HepG2 (cell line): Measurements from ENCODE around the gene ACSL5. TPM values are rescaled to one million over a fixed set of nuclear protein-coding genes. Genes with fewer than 3 reads are reported as not detected.

Experiments used
- AHDC1 ChIP-seq: sonication (generic); formaldehyde crosslinking; IDR thresholded peaks from 2 replicates; pipeline ENCODE4 v1.5.1; 2020; ENCODE audit warnings: mild to moderate bottlenecking, missing genetic modification reagents, borderline replicate concordance
- AHR ChIP-seq: IDR thresholded peaks from 2 replicates; pipeline ENCODE4 v1.6.1; 2018; ENCODE audit warnings: missing genetic modification reagents, missing compliant biosample characterization
- ELF4 ChIP-seq: sonication (generic); formaldehyde crosslinking; IDR thresholded peaks from 2 replicates; pipeline ENCODE4 v1.5.0; 2020; ENCODE audit warnings: missing genetic modification reagents, mild to moderate bottlenecking, moderate library complexity, borderline replicate concordance
- FOXK1 ChIP-seq: sonication (generic); formaldehyde crosslinking; IDR thresholded peaks from 2 replicates; pipeline ENCODE4 v1.4.0; 2020; ENCODE audit warnings: low read depth, missing genetic modification reagents, borderline replicate concordance
- HMG20A ChIP-seq: IDR thresholded peaks from 2 replicates; pipeline ENCODE4 v1.6.1; 2016; ENCODE audit warnings: borderline replicate concordance
- HOXA5 ChIP-seq: sonication (generic); formaldehyde crosslinking; IDR thresholded peaks from 2 replicates; pipeline ENCODE4 v1.4.0; 2020; ENCODE audit warnings: missing genetic modification reagents
- KLF12 ChIP-seq: sonication (generic); formaldehyde crosslinking; IDR thresholded peaks from 2 replicates; pipeline ENCODE4 v1.4.0; 2020; ENCODE audit warnings: missing genetic modification reagents, borderline replicate concordance
- KLF15 ChIP-seq: sonication (generic); formaldehyde crosslinking; IDR thresholded peaks from 2 replicates; pipeline ENCODE4 v1.8.1; 2023; ENCODE audit warnings: borderline replicate concordance, mild to moderate bottlenecking, inconsistent platforms, missing genetic modification reagents, mixed read lengths
- PHF21A ChIP-seq: sonication (generic); formaldehyde crosslinking; IDR thresholded peaks from 2 replicates; pipeline ENCODE4 v1.5.0; 2020; ENCODE audit warnings: mild to moderate bottlenecking, missing genetic modification reagents
- PHF8 ChIP-seq: sonication (generic); formaldehyde crosslinking; IDR thresholded peaks from 2 replicates; pipeline ENCODE4 v1.5.0; 2020; ENCODE audit warnings: missing genetic modification reagents
- RAD51 ChIP-seq: fragments of 450-650 bp; IDR thresholded peaks from 2 replicates; pipeline ENCODE4 v1.6.1; 2016; ENCODE audit warnings: borderline replicate concordance
- SALL1 ChIP-seq: sonication (generic); formaldehyde crosslinking; IDR thresholded peaks from 2 replicates; pipeline ENCODE4 v1.8.0; 2022; ENCODE audit warnings: mild to moderate bottlenecking, missing genetic modification reagents
- SIX1 ChIP-seq: sonication (generic); formaldehyde crosslinking; IDR thresholded peaks from 2 replicates; pipeline ENCODE4 v1.4.0; 2020; ENCODE audit warnings: missing genetic modification reagents, borderline replicate concordance
- STAT5B ChIP-seq: sonication (generic); formaldehyde crosslinking; IDR thresholded peaks from 2 replicates; pipeline ENCODE4 v1.4.0; 2020; ENCODE audit warnings: missing genetic modification reagents
- TCF7 ChIP-seq: sonication (generic); IDR thresholded peaks from 2 replicates; pipeline ENCODE4 v1.6.1; 2016; ENCODE audit warnings: antibody characterized with exemption, low read depth
- THYN1 ChIP-seq: sonication (generic); formaldehyde crosslinking; IDR thresholded peaks from 2 replicates; pipeline ENCODE4 v1.8.1; 2023; ENCODE audit warnings: low read depth, mild to moderate bottlenecking, moderate library complexity, missing genetic modification reagents, borderline replicate concordance
- ZFX ChIP-seq: sonication (generic); formaldehyde crosslinking; IDR thresholded peaks from 2 replicates; pipeline ENCODE4 v1.4.0; 2020; ENCODE audit warnings: mild to moderate bottlenecking, low read depth, missing genetic modification reagents, moderate library complexity
- ZNF136 ChIP-seq: sonication (generic); formaldehyde crosslinking; IDR thresholded peaks from 2 replicates; pipeline ENCODE4 v1.8.1; 2022; ENCODE audit warnings: low read depth, mild to moderate bottlenecking, moderate library complexity, missing genetic modification reagents
- ZNF20 ChIP-seq: sonication (generic); formaldehyde crosslinking; IDR thresholded peaks from 2 replicates; pipeline ENCODE4 v1.4.0; 2020; ENCODE audit warnings: mild to moderate bottlenecking, moderate library complexity, missing genetic modification reagents
- ZNF460 ChIP-seq: sonication (generic); formaldehyde crosslinking; IDR thresholded peaks from 2 replicates; pipeline ENCODE4 v1.5.1; 2020; ENCODE audit warnings: missing genetic modification reagents, mild to moderate bottlenecking, borderline replicate concordance
- polyA plus RNA-seq, 8 experiments: library from polyadenylated mRNA; depleted of rRNA in 3 of 8; stranded (reverse) in 7 of 8; unstranded in 1 of 8; fragments of >200 nt; fragmentation: Illumina TruSeq in 4 of 8; extraction: Trizol in 4 of 8; gene quantifications; 2 replicates each; pipeline versions ENCODE4 v1.2.1 to v1.2.3, GENCODE V29; 2011 to 2016; ENCODE audit warnings: low read depth in 4 of 8, missing spikeins in 1 of 8, mixed read lengths in 1 of 8; ENCODE audit not compliant: insufficient read depth in 1 of 8
- total RNA-seq, 5 experiments: library from RNA; depleted of rRNA; stranded (reverse); fragments of >200 nt; fragmentation: Illumina TruSeq; extraction: Trizol; gene quantifications; 2 replicates each; pipeline ENCODE4 v1.2.3, GENCODE V29; 2016; ENCODE audit warnings: low read depth in 1 of 5
- TF ChIP-seq, protein P1 (sequence below), 2 experiments: sonication (generic) in 1 of 2; formaldehyde crosslinking in 1 of 2; IDR thresholded peaks; 2 replicates each; pipeline versions ENCODE4 v1.4.0 to v1.6.1; 2016 to 2020; ENCODE audit warnings: borderline replicate concordance in 1 of 2, low read depth in 1 of 2, mild to moderate bottlenecking in 1 of 2, missing genetic modification reagents in 1 of 2

Gene ACSL5
- total and polyA plus RNA-seq, 2 of the 13 experiments (the other 11 are each of a cell fraction or from before 2014, with no cell fraction given), result 56.4 to 82.5 TPM

- no peak for TF ChIP-seq AHDC1
- TF ChIP-seq FOXK1 (CRISPR knock-in tag), result no peak
- TF ChIP-seq KLF15 (CRISPR knock-in tag), result no peak
- no peak for TF ChIP-seq ZNF460
- TF ChIP-seq ZNF136 (CRISPR knock-in tag), result no peak
- TF ChIP-seq SIX1 (CRISPR knock-in tag), result peak; percentile 19; the same call in 1 of the 2 replicates
- no peak for TF ChIP-seq SALL1 (CRISPR knock-in tag)
- TF ChIP-seq AHR (CRISPR knock-in tag), result no peak
- TF ChIP-seq KLF12 (CRISPR knock-in tag), result no peak
- no peak for TF ChIP-seq ZFX (CRISPR knock-in tag)
- TF ChIP-seq PHF8 (CRISPR knock-in tag), result no peak
- 0 out of 2 replicates have a peak, but pooled peaks have one; percentile 22 for TF ChIP-seq PHF21A (CRISPR knock-in tag)
- no peak for TF ChIP-seq RAD51
- TF ChIP-seq THYN1 (CRISPR knock-in tag), result no peak
- TF ChIP-seq TCF7, result peak; percentile 66
- TF ChIP-seq, protein P1, sequence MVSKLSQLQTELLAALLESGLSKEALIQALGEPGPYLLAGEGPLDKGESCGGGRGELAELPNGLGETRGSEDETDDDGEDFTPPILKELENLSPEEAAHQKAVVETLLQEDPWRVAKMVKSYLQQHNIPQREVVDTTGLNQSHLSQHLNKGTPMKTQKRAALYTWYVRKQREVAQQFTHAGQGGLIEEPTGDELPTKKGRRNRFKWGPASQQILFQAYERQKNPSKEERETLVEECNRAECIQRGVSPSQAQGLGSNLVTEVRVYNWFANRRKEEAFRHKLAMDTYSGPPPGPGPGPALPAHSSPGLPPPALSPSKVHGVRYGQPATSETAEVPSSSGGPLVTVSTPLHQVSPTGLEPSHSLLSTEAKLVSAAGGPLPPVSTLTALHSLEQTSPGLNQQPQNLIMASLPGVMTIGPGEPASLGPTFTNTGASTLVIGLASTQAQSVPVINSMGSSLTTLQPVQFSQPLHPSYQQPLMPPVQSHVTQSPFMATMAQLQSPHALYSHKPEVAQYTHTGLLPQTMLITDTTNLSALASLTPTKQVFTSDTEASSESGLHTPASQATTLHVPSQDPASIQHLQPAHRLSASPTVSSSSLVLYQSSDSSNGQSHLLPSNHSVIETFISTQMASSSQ (IDR thresholded peaks at IDR 0.05; ENCODE audit: low read depth), result no peak
- TF ChIP-seq, protein P1 (CRISPR knock-in tag; IDR thresholded peaks at IDR 0.05; ENCODE audit: borderline replicate concordance), result peak; percentile 43; the same call in 1 of the 2 replicates
- TF ChIP-seq HMG20A (CRISPR knock-in tag), result peak; percentile 54
- no peak for TF ChIP-seq HOXA5 (CRISPR knock-in tag)
- TF ChIP-seq STAT5B, result no peak
- TF ChIP-seq ZNF20 (CRISPR knock-in tag), result no peak
- TF ChIP-seq ELF4 (CRISPR knock-in tag), result no peak
Observed at GRCh38 chr10:112332509-112333228, 41.2 kb upstream of the ACSL5 start (continued).
